NCI-H146 treated with DMSO at 0.1 percent for 48 hours (cell line): Measurements from ENCODE around the gene UNK.
"Not testable (repeated sequence)": the region's sequence is repeated elsewhere in the genome, so short reads cannot be mapped to it uniquely, and the experiment has no call there.

Experiments used
- DNase-seq: peaks from one replicate; lab custom pipeline; 2025; ENCODE audit not compliant: unreplicated experiment; lab: John Stamatoyannopoulos, UW

Gene UNK

DNA sequence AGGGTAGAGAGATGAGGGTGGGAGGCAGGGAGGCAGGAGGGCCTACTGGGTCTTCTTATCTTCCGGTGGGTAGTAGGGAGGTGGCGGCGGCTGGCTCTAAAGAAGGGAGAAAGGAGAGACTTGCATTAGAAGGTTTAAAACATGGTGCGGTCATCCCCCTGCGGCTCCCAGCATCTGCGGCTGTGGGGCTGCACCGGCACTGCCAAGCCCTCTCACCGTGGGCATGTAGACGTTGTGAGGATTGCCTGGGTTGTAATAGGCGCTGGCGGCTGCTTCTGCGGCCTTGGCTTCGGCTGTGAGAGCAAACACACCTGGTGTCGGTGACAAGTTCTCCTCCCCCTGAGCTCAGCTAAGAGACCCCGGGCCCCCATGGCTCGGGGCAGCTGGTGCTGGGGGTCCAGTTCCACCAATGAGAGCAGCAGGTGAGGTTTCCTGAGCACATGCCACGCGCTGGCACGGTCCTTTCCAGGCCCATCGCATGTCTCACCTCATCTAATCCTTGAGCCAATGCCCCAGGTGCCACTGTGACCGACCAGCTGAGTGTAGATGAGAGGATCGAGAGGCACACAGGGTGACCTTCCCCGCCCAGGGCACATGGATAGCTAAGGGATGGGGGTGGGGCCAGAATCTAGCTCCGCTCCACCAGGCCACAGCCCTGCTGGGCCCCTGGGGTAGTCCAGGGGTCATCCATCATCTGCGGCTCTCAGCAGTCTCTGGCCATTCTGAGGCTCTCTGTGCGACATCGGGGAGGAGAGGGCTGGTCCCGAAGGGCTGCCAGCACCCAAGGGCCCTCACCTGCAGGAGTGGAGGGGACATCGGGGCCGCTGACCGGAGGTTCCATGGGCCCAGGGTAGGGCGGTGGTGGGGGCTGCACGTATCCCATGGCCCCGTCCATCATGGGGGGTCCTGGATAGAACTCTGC, 62.3 kb downstream of the UNK start:
- no peak for DNase-seq

DNA sequence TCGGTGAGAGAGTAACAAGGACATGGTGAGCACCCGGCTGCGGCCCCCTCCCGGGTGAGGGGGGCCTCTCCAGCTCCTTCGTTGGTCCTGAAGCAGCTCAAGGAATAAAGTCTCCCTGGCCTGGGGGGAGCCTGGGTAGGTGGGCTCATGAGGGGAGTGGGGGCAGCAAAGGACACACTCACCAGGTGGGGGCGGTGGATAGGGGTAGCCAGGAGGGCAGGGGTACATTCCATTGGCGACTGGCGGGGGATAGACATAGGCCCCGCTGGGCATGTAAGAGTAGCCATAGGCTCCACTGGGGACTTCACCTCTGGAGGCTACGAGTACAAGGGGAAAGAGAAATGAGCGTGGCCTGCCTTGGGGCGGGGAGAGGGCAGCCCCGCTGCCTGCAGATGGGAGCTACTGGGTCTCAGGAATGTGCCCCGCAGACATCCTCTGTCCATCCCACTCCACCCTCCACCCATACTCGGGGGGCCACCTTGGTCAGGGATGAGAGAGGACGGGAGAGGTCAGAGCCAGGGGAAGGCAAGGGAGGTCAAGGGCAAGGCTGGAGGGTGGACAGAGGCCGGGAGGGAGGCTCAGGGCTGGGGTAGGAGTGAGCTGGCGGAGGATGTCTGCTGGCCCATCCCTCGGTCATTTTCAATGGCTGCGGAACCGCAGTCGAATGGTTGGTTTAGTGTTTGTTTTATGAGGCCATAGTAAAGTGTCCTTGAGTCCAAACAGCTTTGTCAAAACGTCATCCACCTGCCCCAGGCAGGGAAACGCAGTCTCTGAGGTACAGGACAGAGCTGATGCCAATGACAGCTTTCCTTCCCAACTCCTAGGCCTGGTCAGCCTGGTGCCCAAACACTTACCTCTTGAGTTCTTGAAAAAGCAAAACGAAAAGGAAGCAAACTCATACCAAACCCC, 63.3 kb downstream of the UNK start:
- no peak for DNase-seq

- no peak for DNase-seq
Observed at GRCh38 chr17:75848523-75849278, 64.1 kb downstream of the UNK start.

- DNase-seq, result no peak
Observed at GRCh38 chr17:75849279-75849646, 64.7 kb downstream of the UNK start.

DNA sequence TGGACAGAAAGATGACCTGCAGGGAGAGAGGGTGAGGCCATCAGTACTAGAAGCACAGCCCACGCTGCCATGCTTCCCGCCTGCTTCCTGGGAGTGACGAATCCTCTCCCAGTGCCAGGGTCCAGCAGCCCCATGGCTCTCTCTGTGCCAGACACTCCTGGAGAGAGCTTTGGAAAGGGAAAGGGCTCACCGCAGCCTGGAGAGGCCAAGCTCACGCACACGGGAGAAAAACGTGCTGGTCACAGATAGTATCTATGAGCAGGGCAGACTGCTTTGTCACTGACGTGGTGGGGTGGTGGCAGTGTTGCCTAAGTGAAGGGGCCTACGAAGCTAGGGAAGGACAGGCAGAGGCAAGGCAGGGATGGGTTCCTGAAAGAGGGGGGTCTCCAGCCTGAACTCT, 65.1 kb downstream of the UNK start:
- no peak for DNase-seq

GRCh38 chr17:75850928-75851692, 66.5 kb downstream of the UNK start:
- no peak for DNase-seq

DNA sequence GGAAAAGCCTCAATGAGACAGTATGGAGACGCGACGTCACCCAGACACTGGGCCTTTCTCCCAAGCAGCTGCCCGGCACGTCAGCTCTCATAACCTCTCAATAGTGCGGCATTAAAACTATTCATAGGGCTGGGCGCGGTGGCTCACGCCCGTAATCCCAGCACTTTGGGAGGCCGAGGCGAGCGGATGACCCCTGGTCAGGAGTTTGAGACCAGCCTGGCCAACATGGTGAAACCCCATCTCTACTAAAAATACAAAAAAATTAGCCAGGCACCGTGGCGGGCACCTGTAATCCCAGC, 67.0 kb downstream of the UNK start:
- DNase-seq, result not testable (repeated sequence)

GRCh38 chr17:75853433-75853832, 68.8 kb downstream of the UNK start:
- no peak for DNase-seq

- DNase-seq, result no peak
Observed at GRCh38 chr17:75854101-75854748, 69.6 kb downstream of the UNK start.

DNA sequence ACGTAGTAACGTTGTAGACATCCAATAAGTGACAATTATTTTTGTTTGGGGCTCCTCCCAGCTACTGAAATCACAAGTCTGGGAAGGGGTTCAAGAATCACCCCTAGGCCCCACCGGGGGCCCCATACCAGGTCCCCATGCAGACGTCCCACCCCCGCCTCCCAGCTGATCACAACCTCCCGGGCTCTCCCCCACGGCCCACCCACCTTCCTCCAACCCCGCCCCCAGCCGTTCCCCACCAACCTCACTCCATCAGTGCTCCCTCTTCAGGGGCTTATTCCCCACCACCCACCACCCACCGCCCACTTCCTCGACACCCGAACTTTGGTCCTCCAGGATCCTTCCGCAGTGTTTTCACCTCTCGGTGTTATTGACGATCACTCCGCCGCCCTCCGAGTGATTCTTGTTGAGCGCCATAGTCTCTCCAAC, 70.3 kb downstream of the UNK start:
- no peak for DNase-seq

GRCh38 chr17:75855310-75856061, 70.9 kb downstream of the UNK start, which contains the start of gene WBP2:
TSS of gene WBP2 (minus strand) at chr17:75855335. CDS start at chr17:75855297, 38 bp downstream.
- peak; percentile 100 for DNase-seq

DNA sequence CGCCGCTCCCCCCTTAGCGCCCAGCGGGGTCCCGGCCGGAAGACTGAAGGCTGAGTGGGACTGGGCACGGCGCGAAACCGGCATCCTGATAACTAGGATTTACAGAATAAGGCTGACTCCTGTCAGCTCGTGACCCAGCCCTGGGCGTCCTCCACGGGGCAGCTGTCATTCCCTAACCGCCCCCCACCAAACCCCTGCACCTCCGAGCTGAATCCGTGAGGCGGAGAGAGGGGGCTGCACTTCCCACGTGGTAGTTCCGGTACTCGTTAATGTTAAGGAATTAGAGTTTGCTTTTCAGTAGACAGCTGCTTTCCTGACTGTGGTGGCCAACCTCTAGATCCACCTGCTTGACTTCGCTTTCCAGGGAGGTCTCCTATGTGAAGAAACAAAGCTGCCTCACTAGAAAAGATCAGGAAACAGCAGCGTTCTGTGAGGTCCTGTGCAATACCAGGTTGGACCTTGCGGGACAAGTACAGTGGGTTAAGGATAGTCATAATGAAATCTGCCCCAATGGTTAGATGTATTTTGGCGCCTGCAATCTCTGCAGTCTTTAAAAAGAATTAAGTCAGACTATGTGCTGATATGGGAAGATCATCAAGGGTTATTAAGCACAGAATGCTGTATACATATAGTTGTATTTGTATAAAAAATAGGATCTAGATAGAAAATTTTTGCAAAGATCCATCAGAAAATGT, 71.6 kb downstream of the UNK start:
- DNase-seq, result peak; percentile 40

GRCh38 chr17:75859358-75859757, 74.8 kb downstream of the UNK start:
- not testable (repeated sequence) for DNase-seq

DNA sequence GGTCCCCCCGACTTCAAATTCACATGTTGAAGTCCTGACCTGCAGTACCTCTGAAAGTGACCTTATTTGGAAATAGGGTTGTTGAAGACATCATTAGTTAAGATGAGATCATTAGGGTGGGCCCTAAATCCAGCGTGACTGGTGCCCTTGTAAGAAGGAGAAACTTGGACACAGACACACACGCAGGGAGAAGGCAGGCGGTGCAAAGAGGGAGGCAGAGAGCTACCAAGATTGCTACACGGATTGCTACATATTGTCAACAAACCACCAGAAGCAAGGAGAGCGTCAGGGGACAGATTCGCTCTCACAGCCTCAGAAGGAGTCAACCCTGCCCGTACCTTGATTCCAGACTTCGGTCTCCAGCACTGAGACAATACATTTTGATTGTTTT, 77.3 kb downstream of the UNK start:
- no peak for DNase-seq

- DNase-seq, result no peak
Observed at GRCh38 chr17:75864448-75864871, 79.9 kb downstream of the UNK start.

- not testable (repeated sequence) for DNase-seq
Observed at GRCh38 chr17:75864887-75865286, 80.3 kb downstream of the UNK start.

GRCh38 chr17:75865404-75866188, 81.0 kb downstream of the UNK start:
- DNase-seq, result not testable (repeated sequence)
